GM23338 (cell line): ENCODE results near the gene DPY19L1.
"Not testable (repeated sequence)": the region's sequence is repeated elsewhere in the genome, so short reads cannot be mapped to it uniquely, and the experiment has no call there.

Experiments used
- CTCF ChIP-seq, 2 experiments: fragments of 200-600 bp in 1 of 2; sonication (generic) in 1 of 2; conservative IDR thresholded peaks; 2 replicates each; pipeline versions ENCODE4 v1.5.1 to v1.6.1; 2016 to 2017; ENCODE audit warnings: antibody characterized with exemption in 2 of 2, low read depth in 2 of 2, mild to moderate bottlenecking in 2 of 2, moderate library complexity in 1 of 2
- EZH2 ChIP-seq: fragments of 200-600 bp; sonication (generic); IDR thresholded peaks from one replicate; pipeline ENCODE4 v1.8.0; 2017; ENCODE audit warnings: antibody characterized with exemption, mild to moderate bottlenecking, low read depth; ENCODE audit not compliant: unreplicated experiment
- EZH2phosphoT487 ChIP-seq: fragments of 200-600 bp; sonication (generic); IDR thresholded peaks from one replicate; pipeline ENCODE4 v1.8.1; 2018; ENCODE audit warnings: antibody characterized with exemption; ENCODE audit not compliant: unreplicated experiment
- JUNB ChIP-seq: IDR thresholded peaks from one replicate; pipeline ENCODE4 v1.6.1; 2016; ENCODE audit warnings: antibody characterized with exemption; ENCODE audit not compliant: unreplicated experiment
- POLR2AphosphoS5 ChIP-seq: IDR thresholded peaks from 2 replicates; pipeline ENCODE4 v1.6.1; 2016; ENCODE audit warnings: antibody characterized with exemption, low read depth
- REST ChIP-seq: IDR thresholded peaks from one replicate; pipeline ENCODE4 v1.6.1; 2018; ENCODE audit warnings: antibody characterized with exemption; ENCODE audit not compliant: unreplicated experiment

GRCh38 chr7:35069084-35069483, 31.8 kb upstream of the DPY19L1 start:
- not testable (repeated sequence) for TF ChIP-seq EZH2phosphoT487; CTCF (conservative IDR thresholded peaks at IDR 0.05; ENCODE audit: low read depth in 2 of 2); EZH2; POLR2AphosphoS5; JUNB; REST
